ENCODE measurements around the gene TTLL11.

The TTLL11 gene

DNA sequence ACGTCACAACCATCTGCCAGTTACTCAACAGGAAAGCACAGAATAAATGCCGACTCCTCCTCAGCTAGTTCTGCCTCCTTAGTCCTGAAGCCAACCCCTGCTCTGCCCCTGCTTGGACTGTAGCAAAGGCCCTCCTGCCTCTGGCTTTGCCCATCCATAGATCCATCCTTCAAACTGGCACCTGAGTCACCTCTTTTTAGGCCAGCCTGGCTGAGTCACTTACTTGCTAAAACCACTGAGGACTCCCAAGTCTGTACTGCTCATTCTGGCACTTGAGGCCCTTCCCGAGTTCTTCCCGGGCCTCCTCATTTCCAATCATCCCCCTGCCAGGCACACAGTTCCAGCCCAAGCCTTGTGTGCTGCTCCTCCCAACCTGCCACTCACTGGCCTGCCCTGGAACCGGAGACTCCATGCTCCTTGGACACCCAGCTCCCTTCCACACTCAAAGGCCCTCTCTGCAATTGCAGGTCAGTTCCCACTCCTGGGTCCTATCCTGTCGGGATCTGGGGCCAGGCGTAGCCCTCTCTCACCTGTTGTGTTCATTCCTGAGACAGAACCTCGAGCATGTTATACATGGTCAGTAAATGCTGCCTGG lies 221.6 kb downstream of the TTLL11 start:
- no peak for TF ChIP-seq CREB1 (IDR thresholded peaks at IDR 0.05; ENCODE audit: low read depth)
- TF ChIP-seq FOXM1 (IDR thresholded peaks at IDR 0.05; ENCODE audit: borderline replicate concordance, low read depth) = no peak
- no peak for TF ChIP-seq NFIC (IDR thresholded peaks at IDR 0.05)
- no peak for TF ChIP-seq MAX (IDR thresholded peaks at IDR 0.05)
- TF ChIP-seq, protein P1, sequence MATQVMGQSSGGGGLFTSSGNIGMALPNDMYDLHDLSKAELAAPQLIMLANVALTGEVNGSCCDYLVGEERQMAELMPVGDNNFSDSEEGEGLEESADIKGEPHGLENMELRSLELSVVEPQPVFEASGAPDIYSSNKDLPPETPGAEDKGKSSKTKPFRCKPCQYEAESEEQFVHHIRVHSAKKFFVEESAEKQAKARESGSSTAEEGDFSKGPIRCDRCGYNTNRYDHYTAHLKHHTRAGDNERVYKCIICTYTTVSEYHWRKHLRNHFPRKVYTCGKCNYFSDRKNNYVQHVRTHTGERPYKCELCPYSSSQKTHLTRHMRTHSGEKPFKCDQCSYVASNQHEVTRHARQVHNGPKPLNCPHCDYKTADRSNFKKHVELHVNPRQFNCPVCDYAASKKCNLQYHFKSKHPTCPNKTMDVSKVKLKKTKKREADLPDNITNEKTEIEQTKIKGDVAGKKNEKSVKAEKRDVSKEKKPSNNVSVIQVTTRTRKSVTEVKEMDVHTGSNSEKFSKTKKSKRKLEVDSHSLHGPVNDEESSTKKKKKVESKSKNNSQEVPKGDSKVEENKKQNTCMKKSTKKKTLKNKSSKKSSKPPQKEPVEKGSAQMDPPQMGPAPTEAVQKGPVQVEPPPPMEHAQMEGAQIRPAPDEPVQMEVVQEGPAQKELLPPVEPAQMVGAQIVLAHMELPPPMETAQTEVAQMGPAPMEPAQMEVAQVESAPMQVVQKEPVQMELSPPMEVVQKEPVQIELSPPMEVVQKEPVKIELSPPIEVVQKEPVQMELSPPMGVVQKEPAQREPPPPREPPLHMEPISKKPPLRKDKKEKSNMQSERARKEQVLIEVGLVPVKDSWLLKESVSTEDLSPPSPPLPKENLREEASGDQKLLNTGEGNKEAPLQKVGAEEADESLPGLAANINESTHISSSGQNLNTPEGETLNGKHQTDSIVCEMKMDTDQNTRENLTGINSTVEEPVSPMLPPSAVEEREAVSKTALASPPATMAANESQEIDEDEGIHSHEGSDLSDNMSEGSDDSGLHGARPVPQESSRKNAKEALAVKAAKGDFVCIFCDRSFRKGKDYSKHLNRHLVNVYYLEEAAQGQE (IDR thresholded peaks at IDR 0.05; ENCODE audit: low read depth) = no peak
- TF ChIP-seq TAF1 (IDR thresholded peaks at IDR 0.05; ENCODE audit: low read depth) = no peak
- TF ChIP-seq ZBTB7A (IDR thresholded peaks at IDR 0.05; ENCODE audit: low read depth) = no peak
- no peak for TF ChIP-seq USF1 (IDR thresholded peaks at IDR 0.05)
- TF ChIP-seq TEAD4 (IDR thresholded peaks at IDR 0.05) = no peak
- no peak for TF ChIP-seq TCF12 (IDR thresholded peaks at IDR 0.05; ENCODE audit: low read depth)
- no peak for TF ChIP-seq YY1 (IDR thresholded peaks at IDR 0.05; ENCODE audit: low read depth)
- TF ChIP-seq CEBPB (IDR thresholded peaks at IDR 0.05) = no peak
- no peak for TF ChIP-seq RAD21 (IDR thresholded peaks at IDR 0.05; ENCODE audit: low read depth)
- TF ChIP-seq EP300 (IDR thresholded peaks at IDR 0.05; ENCODE audit: borderline replicate concordance) = no peak
- TF ChIP-seq EGR1 (IDR thresholded peaks at IDR 0.05) = no peak

DNA sequence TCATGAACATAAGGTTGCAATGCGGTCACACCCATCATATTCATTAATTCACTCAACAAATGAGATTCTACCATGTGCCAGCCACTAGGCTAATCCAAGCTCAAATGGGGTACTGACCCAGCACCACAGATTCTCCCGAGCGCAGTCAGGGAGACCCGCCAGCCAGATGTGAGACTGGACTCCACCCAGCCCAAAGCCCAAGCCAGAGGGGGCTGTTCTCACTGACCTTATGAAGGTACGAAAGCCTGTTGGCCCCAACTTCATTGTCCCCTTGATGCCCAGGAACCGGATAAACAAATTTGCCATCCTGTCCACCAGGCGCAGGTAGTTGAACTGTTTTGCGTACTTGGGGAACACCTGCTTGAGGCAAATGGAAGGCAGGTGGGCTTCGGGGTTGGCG lies 222.8 kb downstream of the TTLL11 start:
- TF ChIP-seq ZBTB7A (IDR thresholded peaks at IDR 0.05; ENCODE audit: low read depth) (no peak), TAF1 (IDR thresholded peaks at IDR 0.05; ENCODE audit: low read depth) (no peak), EGR1 (IDR thresholded peaks at IDR 0.05) (no peak), NFIC (IDR thresholded peaks at IDR 0.05) (no peak), CREB1 (IDR thresholded peaks at IDR 0.05; ENCODE audit: low read depth) (no peak), YY1 (IDR thresholded peaks at IDR 0.05; ENCODE audit: low read depth) (no peak), MAX (IDR thresholded peaks at IDR 0.05) (no peak), TEAD4 (IDR thresholded peaks at IDR 0.05) (no peak)

GRCh38 chr9:121868626-121869025 lies 224.5 kb downstream of the TTLL11 start:
- no peak for TF ChIP-seq EP300 (IDR thresholded peaks at IDR 0.05; ENCODE audit: borderline replicate concordance)
- TF ChIP-seq YY1 (IDR thresholded peaks at IDR 0.05; ENCODE audit: low read depth) = no peak
- TF ChIP-seq TCF12 (IDR thresholded peaks at IDR 0.05; ENCODE audit: low read depth) = no peak
- no peak for TF ChIP-seq CREB1 (IDR thresholded peaks at IDR 0.05; ENCODE audit: low read depth)

DNA sequence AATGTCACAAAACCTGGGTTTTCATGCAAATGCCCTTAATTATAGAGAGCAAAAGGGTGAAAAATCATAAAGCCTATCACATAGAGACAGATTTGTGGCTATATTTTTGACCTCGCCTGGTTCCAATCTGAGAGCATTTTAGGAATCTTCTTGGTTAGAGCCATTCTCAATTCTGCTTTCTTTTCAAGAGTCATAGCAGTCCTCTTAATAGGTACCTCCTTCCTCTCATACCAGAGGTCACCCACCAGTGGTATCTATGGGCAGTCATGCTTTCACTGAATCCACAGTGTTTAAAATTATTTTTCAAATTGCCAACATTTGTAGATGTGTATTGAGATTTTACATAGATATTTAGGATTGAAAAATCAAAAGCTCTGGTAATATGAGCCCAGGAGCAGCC lies 226.2 kb downstream of the TTLL11 start:
- TF ChIP-seq ZBTB7A (IDR thresholded peaks at IDR 0.05; ENCODE audit: low read depth) = no peak
- no peak for TF ChIP-seq USF1 (IDR thresholded peaks at IDR 0.05)
- no peak for TF ChIP-seq EP300 (IDR thresholded peaks at IDR 0.05; ENCODE audit: borderline replicate concordance)
- TF ChIP-seq TAF1 (IDR thresholded peaks at IDR 0.05; ENCODE audit: low read depth) = no peak
- TF ChIP-seq MAX (IDR thresholded peaks at IDR 0.05) = no peak
- TF ChIP-seq YY1 (IDR thresholded peaks at IDR 0.05; ENCODE audit: low read depth) = no peak
- no peak for TF ChIP-seq EGR1 (IDR thresholded peaks at IDR 0.05)
- no peak for TF ChIP-seq FOXM1 (IDR thresholded peaks at IDR 0.05; ENCODE audit: borderline replicate concordance, low read depth)
- no peak for TF ChIP-seq TEAD4 (IDR thresholded peaks at IDR 0.05)
- TF ChIP-seq TCF12 (IDR thresholded peaks at IDR 0.05; ENCODE audit: low read depth) = no peak
- TF ChIP-seq, protein P1 (IDR thresholded peaks at IDR 0.05; ENCODE audit: low read depth) = no peak
- TF ChIP-seq NFIC (IDR thresholded peaks at IDR 0.05) = no peak
- no peak for TF ChIP-seq CEBPB (IDR thresholded peaks at IDR 0.05)
- no peak for TF ChIP-seq CREB1 (IDR thresholded peaks at IDR 0.05; ENCODE audit: low read depth)
- no peak for TF ChIP-seq RAD21 (IDR thresholded peaks at IDR 0.05; ENCODE audit: low read depth)

- TF ChIP-seq CEBPB (IDR thresholded peaks at IDR 0.05) = no peak
- TF ChIP-seq NFIC (IDR thresholded peaks at IDR 0.05) = no peak
- no peak for TF ChIP-seq MAX (IDR thresholded peaks at IDR 0.05)
- TF ChIP-seq EGR1 (IDR thresholded peaks at IDR 0.05) = no peak
- TF ChIP-seq TEAD4 (IDR thresholded peaks at IDR 0.05) = no peak
- TF ChIP-seq ZBTB7A (IDR thresholded peaks at IDR 0.05; ENCODE audit: low read depth) = no peak
- TF ChIP-seq TAF1 (IDR thresholded peaks at IDR 0.05; ENCODE audit: low read depth) = no peak
- TF ChIP-seq, protein P1 (IDR thresholded peaks at IDR 0.05; ENCODE audit: low read depth) = no peak
- TF ChIP-seq FOXM1 (IDR thresholded peaks at IDR 0.05; ENCODE audit: borderline replicate concordance, low read depth) = no peak
- TF ChIP-seq TCF12 (IDR thresholded peaks at IDR 0.05; ENCODE audit: low read depth) = no peak
- TF ChIP-seq EP300 (IDR thresholded peaks at IDR 0.05; ENCODE audit: borderline replicate concordance) = no peak
- TF ChIP-seq YY1 (IDR thresholded peaks at IDR 0.05; ENCODE audit: low read depth) = no peak
- TF ChIP-seq CREB1 (IDR thresholded peaks at IDR 0.05; ENCODE audit: low read depth) = no peak
Measured at GRCh38 chr9:121865884-121866283, 227.2 kb downstream of the TTLL11 start.

All from Ishikawa (cell line).